ENCODE data around the gene POU3F1. TPM values are rescaled to one million over a fixed set of nuclear protein-coding genes. Genes with fewer than 3 reads are reported as not detected.

POU3F1 gene
- total RNA-seq, 3 donors from 2014 or later = 0.29 TPM; not detected in 2

GRCh38 chr1:38045401-38046332 lies 926 bp downstream of the POU3F1 start:
- H3K9me3 ChIP-seq = no peaks in the 10 kb centered on the region
- DNase-seq (ENCODE audit: low spot score in 2 of 2) = no peak
- H3K36me3 ChIP-seq = no peaks in the 10 kb centered on the region
- TF ChIP-seq CTCF (IDR thresholded peaks at IDR 0.05) (no peak), POLR2A (IDR thresholded peaks at IDR 0.05) (no peak), POLR2AphosphoS5 (IDR thresholded peaks at IDR 0.05) (no peak)
- peaks cover 3 to 4% of the 10 kb centered on the region in 2 donors for H3K4me1 ChIP-seq
- H3K27me3 ChIP-seq = peaks cover 12 to 38% of the 10 kb centered on the region in 2 donors
- no peak overlapping the region for H3K27ac ChIP-seq
- intact Hi-C loops (cut with DNase I; ENCODE audit: low total_unique reads) = no loop called here
- H3K4me3 ChIP-seq = peak overlapping the region in 2 of 3 donors; percentile 63 to 70

- Histone ChIP-seq H3K36me3 (no peaks in the 10 kb centered on the region), H3K4me1 (peaks cover 3 to 4% of the 10 kb centered on the region in 2 donors), H3K27me3 (peaks cover 12 to 38% of the 10 kb centered on the region in 2 donors), H3K9me3 (no peaks in the 10 kb centered on the region), H3K27ac (no peak overlapping the region), H3K4me3 (peak overlapping the region; percentile 18 to 70 (median 63))
- TF ChIP-seq POLR2A (IDR thresholded peaks at IDR 0.05) (no peak), CTCF (IDR thresholded peaks at IDR 0.05) (no peak), POLR2AphosphoS5 (IDR thresholded peaks at IDR 0.05) (no peak)
- no peak for DNase-seq (ENCODE audit: low spot score in 2 of 2)
- intact Hi-C loops (cut with DNase I; ENCODE audit: low total_unique reads) = no loop called here
Observed at GRCh38 chr1:38044221-38045215, 2.1 kb downstream of the POU3F1 start.

GRCh38 chr1:38043036-38043747 lies 3.4 kb downstream of the POU3F1 start:
- DNase-seq (ENCODE audit: low spot score in 2 of 2) = no peak
- no peak overlapping the region for H3K4me3 ChIP-seq
- peaks cover 12 to 38% of the 10 kb centered on the region in 2 donors for H3K27me3 ChIP-seq
- no peaks in the 10 kb centered on the region for H3K9me3 ChIP-seq
- intact Hi-C loops (cut with DNase I; ENCODE audit: low total_unique reads) = no loop called here
- TF ChIP-seq CTCF (IDR thresholded peaks at IDR 0.05) (no peak), POLR2A (IDR thresholded peaks at IDR 0.05) (no peak), POLR2AphosphoS5 (IDR thresholded peaks at IDR 0.05) (no peak)
- peaks cover 3 to 4% of the 10 kb centered on the region in 2 donors for H3K4me1 ChIP-seq
- H3K36me3 ChIP-seq = no peaks in the 10 kb centered on the region
- H3K27ac ChIP-seq = no peak overlapping the region

- Histone ChIP-seq H3K4me3 (no peak overlapping the region), H3K4me1 (peaks cover 3 to 4% of the 10 kb centered on the region in 2 donors), H3K36me3 (no peaks in the 10 kb centered on the region), H3K27ac (no peak overlapping the region), H3K27me3 (peaks cover 12 to 38% of the 10 kb centered on the region in 2 donors), H3K9me3 (no peaks in the 10 kb centered on the region)
- intact Hi-C loops (cut with DNase I; ENCODE audit: low total_unique reads) = no loop called here
- no peak for DNase-seq (ENCODE audit: low spot score in 2 of 2)
- TF ChIP-seq POLR2A (IDR thresholded peaks at IDR 0.05) (no peak), CTCF (IDR thresholded peaks at IDR 0.05) (no peak), POLR2AphosphoS5 (IDR thresholded peaks at IDR 0.05) (no peak)
Observed at GRCh38 chr1:38041936-38042834, 4.4 kb downstream of the POU3F1 start.
